Middle frontal gyrus (tissue), 1 donor: ENCODE measurements around the gene MALRD1.
"Not testable (repeated sequence)": the region's sequence is repeated elsewhere in the genome, so short reads cannot be mapped to it uniquely, and the experiment has no call there.

Experiments
- DNase-seq: peaks from one replicate; pipeline ENCODE4 v3.0.0-alpha.2; 2015; ENCODE audit warnings: low spot score; ENCODE audit errors: extremely low spot score

Gene MALRD1

GRCh38 chr10:19706904-19707303, 658.3 kb downstream of the MALRD1 start:
- no peak for DNase-seq

GRCh38 chr10:19707376-19707775, 658.8 kb downstream of the MALRD1 start:
- DNase-seq: no peak

GRCh38 chr10:19708031-19708430, 659.4 kb downstream of the MALRD1 start:
- no peak for DNase-seq

GRCh38 chr10:19710600-19710999, 662.0 kb downstream of the MALRD1 start:
- DNase-seq: no peak

DNA sequence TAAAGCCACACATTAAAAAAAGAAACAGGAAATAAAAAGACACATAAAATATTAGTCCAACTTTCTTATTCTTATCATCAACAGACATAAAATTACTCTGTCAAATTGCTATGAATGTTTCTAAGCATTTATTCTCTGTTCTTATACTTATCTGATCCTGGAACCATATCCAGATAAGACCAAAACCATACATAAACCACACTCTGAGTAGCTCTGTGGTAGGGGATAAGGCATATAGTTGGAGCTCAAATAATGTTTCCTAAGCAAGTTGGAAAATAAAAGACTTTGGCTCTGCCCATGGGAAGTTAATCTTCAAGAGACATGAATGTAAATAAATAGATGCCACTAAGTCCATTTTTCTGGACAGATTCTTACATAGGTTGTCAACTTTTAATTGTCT, 664.6 kb downstream of the MALRD1 start:
- no peak for DNase-seq

DNA sequence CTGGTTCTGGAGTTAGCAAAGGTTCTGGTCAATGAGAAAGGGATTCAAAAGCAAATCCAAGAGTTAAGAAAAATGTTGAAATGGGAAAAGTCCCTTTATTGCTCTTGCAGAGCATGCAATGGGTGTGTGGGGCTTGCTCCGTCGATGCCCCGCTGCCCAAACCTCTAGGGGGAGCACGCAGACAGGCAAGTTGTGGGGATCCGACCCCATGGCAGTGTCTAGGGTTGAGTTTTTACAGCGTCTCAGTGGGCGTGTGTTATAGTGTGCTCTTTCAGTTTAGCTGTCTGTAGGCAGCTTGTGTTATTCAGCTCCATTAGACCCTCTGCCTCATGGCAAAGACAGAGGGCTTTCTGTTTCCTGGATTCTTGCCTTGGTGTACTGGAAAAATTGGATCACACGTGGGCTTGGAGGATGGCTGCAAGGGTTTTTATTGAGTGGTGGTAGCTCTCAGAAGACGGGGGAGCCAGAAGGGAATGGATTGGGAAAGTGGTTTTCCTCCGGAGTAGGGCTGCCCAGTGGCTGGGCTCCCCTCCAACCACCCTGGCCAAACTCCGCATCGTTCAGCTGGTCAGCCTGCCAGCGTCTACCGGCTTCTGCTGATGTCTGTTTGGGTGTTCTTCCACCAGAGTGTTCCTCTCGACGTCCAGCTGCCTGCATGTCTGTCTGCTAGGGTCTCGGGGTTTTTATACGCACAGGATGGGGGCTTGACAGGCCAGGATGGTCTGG, 665.4 kb downstream of the MALRD1 start:
- no peak for DNase-seq

- DNase-seq: no peak
Observed at GRCh38 chr10:19719284-19719683, 670.7 kb downstream of the MALRD1 start.

DNA sequence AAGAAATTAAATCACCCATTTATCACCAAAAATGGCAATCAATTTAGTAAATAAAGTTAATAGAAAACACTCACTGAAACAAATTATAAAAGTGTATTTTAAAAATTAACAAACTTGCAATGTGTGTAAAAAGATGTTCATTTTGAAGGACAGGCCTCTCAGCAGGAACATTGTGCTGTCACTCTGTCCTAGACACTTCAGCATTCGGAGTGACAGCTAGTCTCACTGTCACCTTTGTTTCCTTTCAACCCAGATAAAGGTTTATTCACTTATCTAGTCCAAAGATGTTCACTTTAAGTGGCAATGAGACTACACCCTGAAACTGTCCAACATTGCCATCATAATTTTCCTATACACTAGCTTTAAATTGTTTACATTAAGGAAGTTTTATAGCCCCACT, 675.7 kb downstream of the MALRD1 start:
- DNase-seq: no peak

- DNase-seq: no peak
Observed at GRCh38 chr10:19728376-19728775, 679.8 kb downstream of the MALRD1 start.

- DNase-seq: no peak
Observed at GRCh38 chr10:19728964-19729363, 680.4 kb downstream of the MALRD1 start.

DNA sequence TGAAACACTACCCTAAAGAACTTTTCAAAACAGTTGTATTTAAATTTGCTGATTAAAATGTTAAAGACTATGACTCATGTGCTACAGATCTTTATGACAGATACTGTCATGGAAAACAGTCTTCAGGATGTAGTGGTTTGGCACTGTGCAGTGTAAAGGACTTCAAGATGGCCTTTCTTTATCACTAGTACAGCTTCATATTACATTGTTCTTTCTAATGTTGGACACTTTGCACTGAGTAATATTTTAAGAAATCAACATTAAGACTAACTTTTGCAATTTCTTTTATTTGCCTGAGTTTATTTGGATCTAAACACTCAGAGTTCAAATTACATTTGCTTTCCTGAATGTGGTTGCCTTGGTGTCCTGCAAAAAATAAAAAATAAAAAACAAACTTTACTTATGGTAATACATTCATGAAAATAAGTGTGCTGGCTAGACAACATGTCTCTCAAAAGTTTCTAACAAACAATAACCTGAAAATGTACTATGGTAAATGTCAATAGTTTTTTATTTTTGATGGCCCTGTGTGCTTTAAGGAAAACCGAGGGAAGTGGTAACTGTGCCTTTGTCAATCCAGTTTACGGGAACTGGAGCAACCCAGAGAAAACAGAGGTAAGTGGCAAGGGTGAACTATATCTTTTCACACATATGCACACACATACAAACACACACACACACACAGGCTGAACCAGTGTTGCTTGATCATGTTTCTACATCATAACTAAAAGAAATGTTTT, 681.7 kb downstream of the MALRD1 start:
- no peak for DNase-seq

DNA sequence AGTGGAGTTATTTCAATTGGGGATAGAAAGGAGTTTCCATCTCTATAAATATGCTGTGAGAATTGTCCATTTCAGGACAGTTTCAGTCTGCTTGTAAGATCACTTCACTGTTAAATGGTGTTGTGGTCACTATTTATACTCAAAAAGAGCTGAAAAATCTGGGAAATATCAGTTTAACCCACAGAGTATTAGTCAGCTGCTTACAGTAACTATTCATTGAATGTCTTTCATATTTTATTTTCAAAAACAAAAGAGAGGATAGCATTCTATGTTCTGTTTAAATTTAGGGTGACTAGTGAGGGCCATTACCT, 682.3 kb downstream of the MALRD1 start:
- no peak for DNase-seq

GRCh38 chr10:19731560-19731959, 683.0 kb downstream of the MALRD1 start:
- no peak for DNase-seq

- no peak for DNase-seq
Observed at GRCh38 chr10:19738440-19738839, 689.8 kb downstream of the MALRD1 start.

- not testable (repeated sequence) for DNase-seq
Observed at GRCh38 chr10:19739232-19739631, 690.6 kb downstream of the MALRD1 start.

GRCh38 chr10:19742144-19742543, 693.5 kb downstream of the MALRD1 start:
- DNase-seq: not testable (repeated sequence)

GRCh38 chr10:19745672-19746071, 697.1 kb downstream of the MALRD1 start:
- DNase-seq: no peak

DNA sequence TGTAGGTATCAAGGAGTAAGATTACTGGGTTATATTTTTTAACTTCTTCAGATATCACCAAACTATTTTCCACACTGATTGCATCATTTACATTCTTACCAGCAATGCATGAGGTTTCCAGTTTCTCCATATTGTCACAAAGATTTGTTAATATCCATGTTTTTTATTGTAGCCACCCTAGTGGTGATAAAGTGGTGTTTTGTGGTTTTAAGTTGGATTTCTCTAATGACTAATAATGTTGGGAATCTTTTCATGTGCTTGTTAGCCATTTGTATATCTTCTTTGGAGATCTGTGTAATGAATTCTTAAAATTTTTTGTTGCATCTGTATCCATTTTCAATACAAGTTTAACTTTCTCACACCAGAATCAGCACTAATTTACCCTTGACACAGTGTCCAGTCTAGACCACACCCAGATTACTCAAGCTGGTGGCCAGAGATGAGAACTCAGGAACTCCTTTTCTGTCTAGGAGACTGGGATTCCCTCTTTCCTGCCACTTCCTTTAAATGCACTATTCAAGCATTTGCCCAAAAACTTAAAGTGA, 700.7 kb downstream of the MALRD1 start:
- no peak for DNase-seq

DNA sequence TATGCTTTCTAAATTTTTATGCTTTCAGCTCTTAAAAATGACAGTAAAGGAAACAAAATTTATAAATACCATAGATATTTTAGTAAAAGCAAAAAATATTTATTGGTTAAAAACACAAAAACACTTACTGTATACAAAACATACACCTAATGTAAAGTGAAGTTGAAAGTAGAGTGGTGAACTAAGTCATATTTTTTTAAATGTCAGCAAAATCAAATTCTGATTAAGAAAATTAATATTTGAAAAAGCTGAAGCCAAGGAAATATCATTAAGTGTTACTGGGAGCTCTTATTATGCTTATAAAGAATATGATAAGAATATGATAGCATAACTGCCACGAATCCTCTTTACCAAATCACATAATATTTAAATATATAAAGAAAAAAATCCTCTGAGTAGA, 702.4 kb downstream of the MALRD1 start:
- no peak for DNase-seq

DNA sequence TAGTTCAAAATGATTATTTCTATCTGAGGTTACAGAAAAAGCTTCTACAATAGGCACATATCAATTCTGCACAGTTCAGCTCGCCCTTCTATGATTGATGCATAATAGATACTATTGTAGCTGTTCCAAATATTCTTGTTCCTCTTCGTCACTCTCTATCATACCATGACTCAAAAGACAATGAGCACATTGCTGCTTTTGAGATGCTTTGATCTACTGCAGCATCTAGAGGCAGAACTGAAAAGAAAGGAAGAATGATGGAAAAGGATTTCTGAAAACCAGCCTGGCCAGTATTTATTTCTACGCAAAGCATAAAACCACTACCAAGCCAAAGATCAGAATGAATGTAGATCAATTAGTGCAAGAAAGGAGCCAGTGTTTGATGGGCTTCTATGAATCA, 708.3 kb downstream of the MALRD1 start:
- DNase-seq: peak; percentile 22

- no peak for DNase-seq
Observed at GRCh38 chr10:19762026-19762425, 713.4 kb downstream of the MALRD1 start.

- DNase-seq: no peak
Observed at GRCh38 chr10:19764111-19764510, 715.5 kb downstream of the MALRD1 start.

GRCh38 chr10:19767876-19768275, 719.3 kb downstream of the MALRD1 start:
- DNase-seq: no peak
